OCI-LY1 (cell line): ENCODE measurements around the gene PDE11A.

Experiments used
- CTCF ChIP-seq: fragments of 200-600 bp; sonication (generic), shearing (Covaris generic); IDR thresholded peaks from 2 replicates; pipeline ENCODE4 v1.5.1; 2017; ENCODE audit warnings: mild to moderate bottlenecking, antibody characterized with exemption, low read length, moderate library complexity, mixed read lengths
- EZH2 ChIP-seq: fragments of 200-600 bp; sonication (generic), shearing (Covaris generic); IDR thresholded peaks from 2 replicates; pipeline ENCODE4 v1.8.0; 2017; ENCODE audit warnings: borderline replicate concordance, mixed run types, mild to moderate bottlenecking, antibody characterized with exemption, low read length, moderate library complexity, mixed read lengths

DNA sequence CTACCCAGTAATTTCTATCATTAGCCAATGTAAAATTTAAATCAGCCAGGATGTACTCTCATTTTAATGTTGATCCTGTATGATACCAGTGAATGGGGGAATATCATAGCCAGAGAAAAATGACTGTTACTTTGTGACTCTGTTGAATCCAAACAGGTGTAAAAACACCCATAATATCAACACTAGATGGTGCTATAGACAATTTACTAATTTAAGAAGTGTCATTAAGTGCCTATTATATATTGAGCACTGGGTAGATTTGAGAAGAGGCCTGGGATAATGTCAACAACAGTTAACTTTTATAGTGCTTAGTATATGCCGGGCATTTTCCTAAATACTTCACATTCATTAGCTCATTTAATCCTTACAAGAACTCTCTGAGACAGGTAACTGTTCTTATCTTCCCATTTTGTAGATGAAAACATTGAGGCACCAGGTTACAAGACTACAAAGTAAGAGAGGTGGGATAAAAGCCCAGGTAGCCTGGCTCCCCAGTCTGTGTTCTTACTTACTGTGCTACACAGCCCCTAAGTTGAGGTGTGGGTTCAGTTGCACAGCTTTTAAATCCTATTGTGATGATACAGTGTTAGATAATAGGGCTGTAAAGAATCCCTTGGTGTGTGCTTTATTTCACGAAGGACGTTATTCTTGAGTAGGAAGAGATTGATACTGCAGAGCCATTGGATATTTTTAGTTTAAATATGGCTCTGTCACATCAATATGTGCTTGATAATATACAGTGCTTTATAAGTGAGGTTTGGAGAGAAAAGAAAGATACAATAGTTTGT is 354.6 kb downstream of the PDE11A start:
- TF ChIP-seq EZH2 (no peak), CTCF (peak; percentile 51; the same call in 1 of the 2 replicates)
